HG03103 (cell line): ENCODE measurements around the gene SHISA8.
A peak's percentile ranks its signal among the peaks of the same experiment; 100 is the strongest.

Source experiments
- ATAC-seq: cut with Tn5 transposase; IDR thresholded peaks from one replicate; pipeline ENCODE4 v1.9.1; 2021; ENCODE audit warnings: low read depth; ENCODE audit not compliant: unreplicated experiment

The SHISA8 gene

GRCh38 chr22:41934284-41935014 lies 19.6 kb upstream of the SHISA8 start:
- ATAC-seq: no peak

GRCh38 chr22:41933411-41934177 lies 18.7 kb upstream of the SHISA8 start:
- no peak for ATAC-seq

GRCh38 chr22:41932353-41932752 lies 17.5 kb upstream of the SHISA8 start:
- ATAC-seq: no peak

- ATAC-seq: no peak
Measured at GRCh38 chr22:41931701-41932269, 16.9 kb upstream of the SHISA8 start.

- ATAC-seq: no peak
Measured at GRCh38 chr22:41929418-41929810, 14.5 kb upstream of the SHISA8 start.

GRCh38 chr22:41928593-41929417 lies 13.9 kb upstream of the SHISA8 start:
- ATAC-seq: no peak

GRCh38 chr22:41927813-41928212 lies 12.9 kb upstream of the SHISA8 start:
- ATAC-seq: no peak

GRCh38 chr22:41925783-41926460 lies 11.0 kb upstream of the SHISA8 start:
- peak; percentile 36 for ATAC-seq

- ATAC-seq: no peak
Measured at GRCh38 chr22:41923595-41924276, 8.9 kb upstream of the SHISA8 start.

- ATAC-seq: no peak
Measured at GRCh38 chr22:41922940-41923594, 8.2 kb upstream of the SHISA8 start.

- no peak for ATAC-seq
Measured at GRCh38 chr22:41922328-41922727, 7.5 kb upstream of the SHISA8 start.

- peak; percentile 20 for ATAC-seq
Measured at GRCh38 chr22:41920271-41920976, 5.5 kb upstream of the SHISA8 start.

- peak; percentile 32 for ATAC-seq
Measured at GRCh38 chr22:41919357-41920224, 4.7 kb upstream of the SHISA8 start.

- no peak for ATAC-seq
Measured at GRCh38 chr22:41917903-41918791, 3.3 kb upstream of the SHISA8 start.

- no peak for ATAC-seq
Measured at GRCh38 chr22:41917375-41917902, 2.6 kb upstream of the SHISA8 start.

GRCh38 chr22:41916745-41917358 lies 2.0 kb upstream of the SHISA8 start:
- ATAC-seq: no peak
